ENCODE results near the gene GAS2L3. TPM values are rescaled to one million over a fixed set of nuclear protein-coding genes. Genes with fewer than 3 reads are reported as not detected.

Gene GAS2L3
- total RNA-seq, 1 donor from 2014 or later: 10.0 TPM

DNA sequence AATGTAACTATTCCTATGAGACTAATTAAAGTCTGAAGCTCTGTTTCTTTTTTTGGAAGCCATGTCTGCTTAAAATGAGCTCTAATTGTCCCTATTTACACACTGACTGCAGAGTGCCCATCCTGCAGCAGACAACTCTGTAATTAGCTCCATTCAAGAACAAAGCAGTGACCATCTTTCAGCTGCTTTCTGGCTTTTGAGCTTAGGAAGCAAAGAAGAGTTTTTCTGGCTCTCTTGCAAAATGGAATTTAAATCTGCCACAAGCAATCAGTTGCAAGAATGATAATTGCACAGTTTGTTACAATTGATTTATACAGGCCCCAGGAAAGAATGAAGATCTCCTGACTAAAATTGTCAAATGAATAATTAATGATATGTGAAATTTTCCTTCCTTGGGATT, 83.4 kb downstream of the GAS2L3 start:
- DNase-seq (ENCODE audit: low spot score): no peak

DNA sequence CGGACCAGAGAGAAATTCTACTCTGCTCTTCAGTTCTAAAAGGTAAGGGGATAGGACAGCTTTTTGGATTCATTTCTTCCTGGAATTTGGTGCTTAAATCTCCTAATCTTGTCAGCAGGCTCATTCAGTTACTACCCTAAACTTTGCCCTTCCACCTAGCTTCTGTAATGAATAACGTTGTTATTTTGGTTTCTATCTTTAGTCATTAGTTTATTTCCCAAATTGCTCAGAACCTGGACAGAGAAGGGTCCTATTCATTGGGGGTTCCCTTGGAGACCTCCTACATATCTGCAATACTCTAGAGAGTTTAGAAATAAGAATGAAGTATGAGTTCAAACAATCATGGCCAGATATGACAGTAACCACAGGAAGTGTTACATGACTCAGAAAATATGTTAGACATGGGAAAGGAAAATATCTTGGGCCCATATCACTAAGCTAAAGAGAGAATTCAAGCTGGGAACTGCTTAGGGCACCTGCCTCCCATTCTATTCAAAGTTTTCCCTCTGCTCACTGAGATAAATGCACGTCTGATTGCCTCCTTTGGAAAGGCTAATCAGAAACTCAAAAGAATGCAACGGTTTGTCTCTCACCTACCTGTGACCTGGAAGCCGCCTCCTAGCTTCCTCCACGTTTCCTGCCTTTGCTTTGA, 87.9 kb downstream of the GAS2L3 start:
- no peak for DNase-seq (ENCODE audit: low spot score)

GRCh38 chr12:100666588-100666987, 93.1 kb downstream of the GAS2L3 start:
- DNase-seq (ENCODE audit: low spot score): no peak

GRCh38 chr12:100668945-100669536, 95.6 kb downstream of the GAS2L3 start:
- no peak for DNase-seq (ENCODE audit: low spot score)

DNA sequence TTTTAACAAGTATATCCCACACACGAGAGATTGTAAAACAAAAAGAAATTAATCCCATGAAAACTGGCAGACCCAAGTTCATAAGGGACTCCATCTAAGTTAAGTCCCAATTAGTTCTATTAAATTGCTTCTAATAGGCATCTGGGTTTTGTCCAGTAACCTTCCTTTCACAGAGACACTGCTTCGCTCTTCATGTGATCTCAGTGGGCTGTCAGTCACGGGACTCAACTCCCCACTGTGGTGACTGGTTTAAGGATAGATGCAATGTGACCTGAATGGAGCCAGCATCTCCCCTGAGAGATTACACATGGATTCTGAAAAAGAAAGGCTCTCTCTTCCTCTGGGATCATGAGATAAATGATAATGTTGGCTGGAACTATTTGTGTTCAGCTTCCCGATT, 96.4 kb downstream of the GAS2L3 start:
- DNase-seq (ENCODE audit: low spot score): no peak

DNA sequence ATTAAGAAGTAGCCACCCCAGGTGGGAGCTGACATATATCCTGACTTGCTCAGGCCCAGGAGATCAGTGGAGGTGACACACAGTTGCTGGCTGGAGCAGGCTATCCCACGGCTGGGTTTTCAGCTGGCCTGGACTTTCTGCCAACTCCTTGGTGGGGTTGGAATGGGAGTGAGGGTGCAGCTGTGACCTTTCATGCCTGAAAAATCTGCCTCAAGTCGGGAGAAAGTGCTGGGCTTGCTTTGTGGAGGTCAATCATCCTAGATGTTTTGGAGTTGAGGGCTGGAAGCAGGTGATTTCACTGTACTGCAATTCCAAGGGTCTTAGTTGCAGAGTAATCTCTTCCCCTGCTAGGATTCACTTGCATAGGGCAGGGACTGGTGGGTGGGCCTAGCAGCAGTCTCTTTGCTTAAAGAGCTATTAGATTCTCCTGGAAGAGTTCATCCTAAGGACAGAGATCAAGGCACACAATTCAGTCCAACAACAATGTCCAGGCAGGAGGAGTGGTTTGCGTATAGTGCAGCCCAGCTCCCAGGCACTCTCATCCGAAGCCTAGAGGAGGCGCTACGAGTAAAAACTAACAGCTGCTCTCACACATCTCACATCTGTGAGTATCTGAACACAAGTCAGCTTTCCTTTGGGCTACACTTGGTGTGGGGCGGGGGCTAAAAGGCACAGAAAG, 98.1 kb downstream of the GAS2L3 start:
- no peak for DNase-seq (ENCODE audit: low spot score)

- DNase-seq (ENCODE audit: low spot score): no peak
Measured at GRCh38 chr12:100672075-100672592, 98.7 kb downstream of the GAS2L3 start.

DNA sequence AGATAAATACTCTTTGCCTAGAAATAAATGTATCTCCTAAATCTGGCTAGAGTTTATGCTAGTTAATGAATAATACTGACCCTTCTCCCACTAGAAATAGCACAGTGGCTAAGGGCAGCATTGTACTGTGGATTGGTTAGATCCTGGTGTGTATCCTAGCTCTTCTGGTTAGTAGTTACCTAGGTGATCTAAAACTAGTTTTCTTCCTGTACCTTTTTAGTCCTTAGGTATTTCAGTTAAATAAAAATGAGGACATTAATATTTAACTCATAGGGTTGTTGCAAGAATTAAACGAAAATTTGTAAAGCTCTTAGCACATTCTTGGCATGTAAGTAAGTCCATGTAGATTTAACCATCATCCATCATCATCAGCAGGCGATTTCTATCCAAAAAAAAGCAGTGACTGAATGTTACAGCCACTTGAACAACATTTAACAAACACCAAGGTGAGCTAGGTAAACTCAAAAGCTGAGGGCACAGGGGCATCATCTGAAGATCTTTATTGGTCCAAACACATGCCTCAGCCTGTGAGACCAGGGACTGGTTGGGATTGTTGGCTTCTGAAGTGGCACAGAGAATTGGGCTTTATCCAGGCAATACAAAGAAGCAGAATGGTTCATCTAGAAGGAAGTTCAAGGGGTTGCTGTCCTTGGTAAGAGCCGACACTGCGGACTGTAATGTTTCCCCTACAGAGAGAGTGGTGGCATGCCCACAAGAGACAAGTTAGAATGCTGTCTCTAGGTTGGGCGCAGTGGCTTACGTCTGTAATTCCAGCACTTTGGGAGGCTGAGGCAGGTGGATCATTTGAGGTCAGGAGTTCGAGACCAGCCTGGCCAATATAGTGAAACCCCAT, 100.8 kb downstream of the GAS2L3 start:
- DNase-seq (ENCODE audit: low spot score): no peak

Other genes with a start within 250 kb of the GAS2L3 start
- not detected for gene SLC17A8, start 216.6 kb upstream of the GAS2L3 start, total RNA-seq
- not detected for gene NR1H4, start 99.8 kb upstream of the GAS2L3 start, total RNA-seq
- gene ANO4, start 221.1 kb downstream of the GAS2L3 start, total RNA-seq: 0.77 TPM

Measured in mesenteric fat pad (tissue), 1 donor.